Vagina (tissue), 2 donors: ENCODE results near the gene DIPK2A. TPM values are rescaled to one million over a fixed set of nuclear protein-coding genes. Genes with fewer than 3 reads are reported as not detected.

Experiments used
- DNase-seq, 2 donors: peaks; one replicate each; pipeline ENCODE4 v3.0.0-alpha.2; 2017; ENCODE audit errors: extremely low spot score in 2 of 2
- H3K27ac ChIP-seq: fragments of 200-600 bp; sonication (generic); one replicate; pipeline ENCODE4 v1.5.1; 2019
- H3K27me3 ChIP-seq: fragments of 200-600 bp; sonication (generic); one replicate; pipeline ENCODE4 v1.5.1; 2019
- H3K36me3 ChIP-seq, 2 donors: fragments of 200-600 bp; sonication (generic); one replicate each; pipeline ENCODE4 v1.5.1; 2017 to 2019
- H3K4me1 ChIP-seq: fragments of 200-600 bp; sonication (generic); one replicate; pipeline ENCODE4 v1.5.1; 2019
- H3K4me3 ChIP-seq, 2 donors: fragments of 200-600 bp; sonication (generic); 1 replicate in 1 of 2; 2 replicates in 1 of 2; pipeline ENCODE4 v1.5.1; 2016 to 2019
- H3K9me3 ChIP-seq: fragments of 200-600 bp; sonication (generic); one replicate; pipeline ENCODE4 v1.5.1; 2019
- POLR2A ChIP-seq, 2 donors: fragments of 450-650 bp; IDR thresholded peaks; one replicate each; pipeline ENCODE4 v1.6.1; 2017; ENCODE audit warnings: antibody characterized with exemption in 2 of 2, mild to moderate bottlenecking in 2 of 2, moderate library complexity in 2 of 2
- POLR2AphosphoS5 ChIP-seq, 2 donors: sonication (generic); formaldehyde crosslinking; IDR thresholded peaks; one replicate each; pipeline ENCODE4 v1.9.0; 2017; ENCODE audit warnings: antibody characterized with exemption in 2 of 2, mild to moderate bottlenecking in 2 of 2, low read depth in 1 of 2; ENCODE audit not compliant: insufficient read depth in 1 of 2
- intact Hi-C: fragments of 100-400 bp; cut with DNase I; formaldehyde crosslinking; loops from one replicate; pipeline ENCODE4 v1.15.1; 2023
- total RNA-seq: library from RNA; depleted of rRNA; stranded (reverse); fragments of >200 nt; gene quantifications from one replicate; pipeline ENCODE4 v1.2.3, GENCODE V29; 2016
- TF ChIP-seq, protein P1 (sequence below), 3 experiments: fragments of 450-650 bp in 2 of 3; fragments of 200-600 bp in 1 of 3; sonication (generic) in 1 of 3; IDR thresholded peaks; one replicate each; pipeline ENCODE4 v1.5.1; 2017 to 2019; ENCODE audit warnings: antibody characterized with exemption in 3 of 3, mild to moderate bottlenecking in 2 of 3, moderate library complexity in 2 of 3

DIPK2A gene
- total RNA-seq, 1 donor from 2014 or later = 26.5 TPM

DNA sequence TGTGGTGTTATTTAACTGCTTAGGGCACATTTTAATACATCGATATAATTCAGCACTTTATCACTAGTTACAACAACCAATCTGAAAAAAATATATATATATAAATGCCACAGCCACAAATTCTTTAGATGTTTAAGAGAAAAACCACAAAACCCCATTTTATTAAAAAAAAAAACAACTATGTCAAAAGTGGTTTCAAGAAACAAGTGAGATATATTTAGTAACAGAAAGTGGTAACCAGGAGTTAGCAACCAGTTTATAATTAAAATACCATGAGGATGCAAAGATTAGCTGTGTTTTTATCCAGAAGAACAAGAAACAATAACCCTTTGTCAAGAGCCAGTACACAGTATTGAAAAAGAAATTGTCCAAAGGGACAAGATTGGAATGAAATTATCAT is 14.8 kb upstream of the DIPK2A start:
- Histone ChIP-seq H3K27ac (no peak overlapping the region), H3K36me3 (no peaks in the 10 kb centered on the region), H3K27me3 (no peaks in the 10 kb centered on the region), H3K4me3 (no peak overlapping the region), H3K9me3 (no peaks in the 10 kb centered on the region), H3K4me1 (no peaks in the 10 kb centered on the region)
- TF ChIP-seq, protein P1, sequence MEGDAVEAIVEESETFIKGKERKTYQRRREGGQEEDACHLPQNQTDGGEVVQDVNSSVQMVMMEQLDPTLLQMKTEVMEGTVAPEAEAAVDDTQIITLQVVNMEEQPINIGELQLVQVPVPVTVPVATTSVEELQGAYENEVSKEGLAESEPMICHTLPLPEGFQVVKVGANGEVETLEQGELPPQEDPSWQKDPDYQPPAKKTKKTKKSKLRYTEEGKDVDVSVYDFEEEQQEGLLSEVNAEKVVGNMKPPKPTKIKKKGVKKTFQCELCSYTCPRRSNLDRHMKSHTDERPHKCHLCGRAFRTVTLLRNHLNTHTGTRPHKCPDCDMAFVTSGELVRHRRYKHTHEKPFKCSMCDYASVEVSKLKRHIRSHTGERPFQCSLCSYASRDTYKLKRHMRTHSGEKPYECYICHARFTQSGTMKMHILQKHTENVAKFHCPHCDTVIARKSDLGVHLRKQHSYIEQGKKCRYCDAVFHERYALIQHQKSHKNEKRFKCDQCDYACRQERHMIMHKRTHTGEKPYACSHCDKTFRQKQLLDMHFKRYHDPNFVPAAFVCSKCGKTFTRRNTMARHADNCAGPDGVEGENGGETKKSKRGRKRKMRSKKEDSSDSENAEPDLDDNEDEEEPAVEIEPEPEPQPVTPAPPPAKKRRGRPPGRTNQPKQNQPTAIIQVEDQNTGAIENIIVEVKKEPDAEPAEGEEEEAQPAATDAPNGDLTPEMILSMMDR (IDR thresholded peaks at IDR 0.05) = no peak
- TF ChIP-seq POLR2A (IDR thresholded peaks at IDR 0.05) (no peak), POLR2AphosphoS5 (IDR thresholded peaks at IDR 0.05; ENCODE audit: insufficient read depth in 1 of 2, low read depth in 1 of 2) (no peak)
- DNase-seq = no peak
- intact Hi-C loops = no loop called here

DNA sequence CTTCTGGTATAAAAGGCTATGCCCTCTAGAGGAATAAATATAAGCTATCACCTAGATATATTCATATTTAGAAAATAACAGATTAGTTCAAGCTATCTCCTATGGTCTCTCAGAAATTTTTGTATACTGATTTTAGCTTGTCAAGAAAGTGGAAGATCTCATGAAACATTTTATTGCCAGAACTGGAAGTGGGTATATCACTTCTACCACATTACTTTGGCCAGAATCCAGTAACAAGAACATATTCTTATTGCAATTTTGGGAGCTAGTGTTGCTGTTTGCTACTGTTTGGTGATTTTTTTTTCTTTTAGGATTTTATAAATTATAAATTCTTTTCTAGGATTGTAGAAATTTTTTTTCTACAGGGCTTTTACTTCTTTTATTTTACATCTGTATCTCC is 14.2 kb upstream of the DIPK2A start:
- no peak for DNase-seq
- TF ChIP-seq POLR2AphosphoS5 (IDR thresholded peaks at IDR 0.05; ENCODE audit: insufficient read depth in 1 of 2, low read depth in 1 of 2) = no peak
- no peak for TF ChIP-seq POLR2A (IDR thresholded peaks at IDR 0.05)
- TF ChIP-seq, protein P1 (IDR thresholded peaks at IDR 0.05) = no peak
- Histone ChIP-seq H3K9me3 (no peaks in the 10 kb centered on the region), H3K4me3 (no peak overlapping the region), H3K4me1 (no peaks in the 10 kb centered on the region), H3K36me3 (no peaks in the 10 kb centered on the region), H3K27ac (no peak overlapping the region), H3K27me3 (no peaks in the 10 kb centered on the region)
- intact Hi-C loops = no loop called here

DNA sequence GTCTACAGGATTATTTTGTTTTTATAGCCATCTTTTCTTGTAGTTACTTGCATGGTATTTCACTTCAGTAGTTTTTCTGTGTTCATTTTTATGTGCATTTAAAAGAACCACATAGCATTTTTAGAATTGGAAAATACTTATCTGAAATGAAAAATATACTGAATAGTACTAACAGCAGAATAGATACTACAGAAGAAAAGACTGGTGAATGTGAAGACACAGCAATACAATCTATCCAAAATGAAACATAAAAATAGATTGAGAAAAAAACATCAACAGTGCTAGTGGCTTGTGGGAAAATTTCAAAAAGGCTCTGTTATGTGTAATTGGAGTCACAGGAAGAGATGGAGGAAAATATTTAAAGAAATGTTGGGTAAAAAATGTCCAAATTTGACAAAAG is 12.7 kb upstream of the DIPK2A start:
- H3K27ac ChIP-seq = no peak overlapping the region
- intact Hi-C loops = no loop called here
- no peak for DNase-seq

DNA sequence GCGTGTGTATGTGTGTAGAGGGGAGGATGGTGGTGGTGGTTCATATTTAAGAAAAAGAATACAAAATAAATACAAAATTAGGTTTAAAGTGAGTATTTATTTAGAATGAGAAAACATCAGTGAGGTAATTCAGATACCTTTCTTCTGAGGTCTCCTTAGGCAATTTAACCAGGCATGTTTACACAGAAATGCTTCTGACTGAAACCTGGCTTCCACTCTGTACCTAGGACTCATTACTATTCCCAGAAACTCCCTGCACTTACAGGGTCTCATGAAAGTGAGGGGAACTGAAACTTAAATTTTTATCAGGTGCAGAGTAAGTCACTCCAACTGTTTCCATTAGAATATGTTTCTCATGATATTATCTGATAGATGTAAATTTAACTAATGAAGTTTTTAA is 10.3 kb upstream of the DIPK2A start:
- H3K4me1 ChIP-seq = no peaks in the 10 kb centered on the region
- intact Hi-C loops = no loop called here
- H3K9me3 ChIP-seq = no peaks in the 10 kb centered on the region
- TF ChIP-seq, protein P1 (IDR thresholded peaks at IDR 0.05) = no peak
- TF ChIP-seq POLR2A (IDR thresholded peaks at IDR 0.05) (no peak), POLR2AphosphoS5 (IDR thresholded peaks at IDR 0.05; ENCODE audit: insufficient read depth in 1 of 2, low read depth in 1 of 2) (no peak)
- H3K36me3 ChIP-seq = no peaks in the 10 kb centered on the region
- H3K27ac ChIP-seq = no peak overlapping the region
- H3K4me3 ChIP-seq = no peak overlapping the region
- H3K27me3 ChIP-seq = no peaks in the 10 kb centered on the region
- no peak for DNase-seq

More for the DNA sequence above, 12.7 kb upstream of the DIPK2A start:
- Histone ChIP-seq H3K9me3 (no peaks in the 10 kb centered on the region), H3K4me1 (no peaks in the 10 kb centered on the region), H3K4me3 (no peak overlapping the region), H3K36me3 (no peaks in the 10 kb centered on the region), H3K27me3 (no peaks in the 10 kb centered on the region)
- no peak for TF ChIP-seq POLR2AphosphoS5 (IDR thresholded peaks at IDR 0.05; ENCODE audit: insufficient read depth in 1 of 2, low read depth in 1 of 2)
- TF ChIP-seq POLR2A (IDR thresholded peaks at IDR 0.05) = no peak
- TF ChIP-seq, protein P1 (IDR thresholded peaks at IDR 0.05) = no peak

DNA sequence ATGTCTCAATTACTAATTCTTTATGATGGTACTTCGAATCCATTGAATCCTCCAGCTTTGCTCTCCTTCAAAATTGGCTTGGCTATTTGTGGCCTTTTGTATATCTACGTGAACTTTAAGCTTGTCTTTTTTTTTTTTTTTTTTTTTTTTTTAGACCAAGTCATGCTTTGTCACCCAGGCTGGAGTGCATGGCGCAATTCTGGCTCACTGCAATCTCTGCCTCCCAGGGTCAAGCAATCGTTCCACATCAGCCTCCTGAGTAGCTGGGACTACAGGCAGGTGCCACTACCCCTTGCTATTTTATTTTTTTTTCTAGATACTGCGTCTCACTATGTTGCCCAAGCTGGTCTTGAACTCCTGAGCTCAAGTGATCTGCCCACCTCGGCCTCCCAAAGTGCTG is 7.7 kb upstream of the DIPK2A start:
- no peaks in the 10 kb centered on the region for H3K9me3 ChIP-seq
- intact Hi-C loops = no loop called here
- H3K27me3 ChIP-seq = no peaks in the 10 kb centered on the region
- H3K36me3 ChIP-seq = no peaks in the 10 kb centered on the region
- no peak for DNase-seq
- TF ChIP-seq, protein P1 (IDR thresholded peaks at IDR 0.05) = no peak
- no peak for TF ChIP-seq POLR2AphosphoS5 (IDR thresholded peaks at IDR 0.05; ENCODE audit: insufficient read depth in 1 of 2, low read depth in 1 of 2)
- TF ChIP-seq POLR2A (IDR thresholded peaks at IDR 0.05) = no peak
- H3K27ac ChIP-seq = no peak overlapping the region
- H3K4me1 ChIP-seq = no peaks in the 10 kb centered on the region
- H3K4me3 ChIP-seq = no peak overlapping the region
